GM19351 (cell line): Measurements from ENCODE around the gene PRKAR1B.

Experiments used
- ATAC-seq: cut with Tn5 transposase; IDR thresholded peaks from one replicate; pipeline ENCODE4 v1.9.1; 2021; ENCODE audit warnings: mild to moderate bottlenecking, moderate library complexity; ENCODE audit not compliant: unreplicated experiment

PRKAR1B gene

DNA sequence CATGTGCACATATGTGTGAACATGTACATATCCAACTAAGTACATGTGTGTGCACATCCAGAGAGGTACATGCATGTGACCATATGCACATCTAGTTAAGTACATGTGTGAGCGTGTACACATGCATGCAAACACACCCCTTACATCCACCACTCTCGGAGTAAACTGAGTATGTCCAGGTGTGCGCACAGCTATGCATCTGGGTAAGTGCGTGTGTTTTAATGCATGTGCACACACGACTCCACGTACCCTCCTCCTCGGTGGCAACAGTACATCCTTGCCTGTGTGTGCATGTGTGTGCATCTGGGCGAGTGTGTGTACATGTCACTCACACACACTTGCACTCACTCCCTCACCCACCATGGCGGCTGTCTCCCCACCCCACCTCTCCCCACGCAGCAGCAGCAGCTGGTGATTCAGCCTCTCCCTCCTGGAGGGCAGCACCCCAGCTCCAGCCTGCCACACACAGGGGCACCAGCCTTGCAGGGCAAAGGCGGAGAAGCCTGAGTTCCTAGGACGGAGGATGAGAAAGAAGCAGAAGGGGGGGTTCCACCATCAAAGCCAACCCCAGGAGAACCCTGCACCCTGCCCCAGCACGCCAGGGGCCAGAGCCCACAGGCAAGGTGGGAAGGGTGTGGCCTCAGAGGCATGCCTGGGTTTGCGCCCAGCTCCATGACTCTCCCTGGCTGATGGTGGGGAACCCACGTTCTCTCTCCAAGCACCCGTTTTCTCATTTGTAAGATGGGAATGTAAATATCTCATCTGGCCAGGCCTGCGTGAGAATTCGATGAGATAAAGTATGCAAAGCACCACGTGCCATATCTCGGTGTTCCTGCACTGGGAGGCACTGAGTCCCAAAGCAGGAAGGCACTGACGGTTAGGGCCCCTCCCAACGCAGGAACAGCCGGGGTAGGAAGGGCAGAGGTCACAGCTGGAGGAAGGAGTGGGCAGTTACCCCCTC is 28.3 kb downstream of the PRKAR1B start:
- no peak for ATAC-seq

DNA sequence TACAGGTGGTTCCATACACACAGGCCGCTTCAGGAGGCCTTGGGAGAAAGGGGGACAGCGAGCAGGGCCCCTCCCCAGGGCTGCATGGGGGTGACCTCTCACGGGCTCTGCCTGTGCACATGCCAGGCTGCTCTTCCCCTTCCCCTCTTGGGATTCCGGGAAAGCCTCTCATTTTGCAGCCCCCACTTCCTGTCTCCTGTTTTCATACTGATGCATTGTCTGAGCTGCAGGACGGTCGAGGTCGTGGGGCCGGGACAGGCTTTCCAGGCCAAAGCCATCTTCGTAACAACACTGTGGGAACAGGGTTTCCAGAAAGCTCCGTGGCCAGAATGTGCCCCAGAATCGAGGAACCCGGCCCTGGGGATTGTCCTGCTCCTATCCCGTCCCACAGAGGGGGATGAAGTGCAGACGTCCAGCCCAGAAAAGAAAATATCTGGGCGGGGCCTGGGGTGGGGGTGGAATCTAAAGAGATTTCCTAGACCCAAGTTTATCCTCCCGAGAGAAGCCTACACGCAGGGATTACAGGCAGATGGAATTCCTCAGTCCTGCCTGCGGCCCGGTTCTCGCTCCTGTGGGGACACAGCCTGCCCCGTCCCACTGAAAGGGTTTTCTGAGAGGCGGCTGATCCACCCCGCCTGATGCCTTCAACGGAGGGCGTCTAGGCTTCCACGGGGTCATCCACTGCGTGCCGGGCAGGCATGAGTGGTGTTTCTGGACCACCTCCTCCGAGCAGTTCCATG is 30.1 kb downstream of the PRKAR1B start:
- no peak for ATAC-seq

DNA sequence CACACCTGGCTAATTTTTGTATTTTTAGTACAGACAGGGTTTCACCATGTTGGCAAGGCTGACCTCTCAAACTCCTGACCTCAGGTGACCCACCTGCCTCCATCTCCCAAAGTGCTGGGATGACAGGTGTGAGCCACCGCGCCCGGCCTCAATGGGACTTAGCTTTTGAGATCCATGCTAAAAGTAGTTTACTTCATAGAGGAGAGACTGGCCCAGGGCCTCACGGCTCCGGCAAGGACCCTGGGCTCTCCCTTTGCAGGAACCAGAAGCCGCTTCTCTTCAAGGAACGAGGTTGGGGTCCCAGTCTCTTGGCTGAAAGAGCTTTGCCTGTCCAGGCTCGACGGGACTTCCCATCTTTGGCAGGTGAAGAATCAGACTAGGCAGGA is 30.7 kb downstream of the PRKAR1B start:
- ATAC-seq, result no peak

DNA sequence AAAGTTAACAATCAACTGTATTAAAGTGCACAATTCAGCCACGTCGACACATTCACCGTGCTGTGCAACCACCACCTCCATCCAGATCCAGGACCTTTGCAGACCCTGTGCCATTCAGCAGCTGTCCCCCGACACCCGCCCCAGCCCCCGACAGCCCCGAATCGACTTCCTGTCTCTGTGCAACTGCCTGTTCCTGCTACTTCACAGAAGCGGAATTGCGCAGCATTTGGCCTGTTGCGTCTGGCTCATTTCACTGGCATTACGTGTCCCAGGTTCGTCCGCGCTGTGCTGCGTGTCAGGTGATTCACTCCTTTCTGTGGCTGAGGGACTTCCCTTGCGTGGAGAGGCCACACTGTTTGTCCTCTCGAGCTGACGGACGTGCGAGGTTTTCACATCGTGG is 33.8 kb downstream of the PRKAR1B start:
- ATAC-seq, result no peak

DNA sequence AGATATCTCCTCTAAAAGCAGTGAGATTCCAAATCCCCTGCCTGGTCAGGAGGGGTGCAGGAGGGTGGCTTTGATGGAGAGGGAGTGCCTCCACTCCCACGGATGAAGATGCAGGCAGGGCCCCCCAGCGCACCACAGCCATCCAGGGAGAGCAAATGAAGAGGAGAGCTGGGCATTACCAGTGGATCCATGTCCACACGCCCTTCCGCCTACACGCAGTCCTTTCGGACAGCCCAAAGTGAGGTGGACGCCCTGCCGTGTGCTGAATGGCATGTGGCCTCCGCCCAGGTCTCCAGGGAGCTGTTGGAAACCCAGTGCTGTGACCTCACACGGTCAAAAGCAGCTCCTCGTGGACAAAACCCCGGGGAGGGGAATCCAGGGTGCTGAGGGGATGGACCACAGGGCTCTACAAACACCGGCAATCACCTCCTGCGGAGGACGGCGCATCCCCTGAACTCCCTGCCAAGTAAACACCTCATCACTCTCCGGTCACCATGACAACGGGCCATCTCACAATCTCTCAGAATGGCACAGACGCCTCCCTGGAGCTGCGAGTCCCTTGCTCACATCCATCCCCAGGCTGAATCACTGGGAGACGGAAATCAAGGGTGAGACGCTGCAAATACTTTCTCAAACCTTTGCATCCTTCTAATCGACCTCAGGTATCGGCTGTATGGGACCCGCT is 35.6 kb downstream of the PRKAR1B start:
- no peak for ATAC-seq

DNA sequence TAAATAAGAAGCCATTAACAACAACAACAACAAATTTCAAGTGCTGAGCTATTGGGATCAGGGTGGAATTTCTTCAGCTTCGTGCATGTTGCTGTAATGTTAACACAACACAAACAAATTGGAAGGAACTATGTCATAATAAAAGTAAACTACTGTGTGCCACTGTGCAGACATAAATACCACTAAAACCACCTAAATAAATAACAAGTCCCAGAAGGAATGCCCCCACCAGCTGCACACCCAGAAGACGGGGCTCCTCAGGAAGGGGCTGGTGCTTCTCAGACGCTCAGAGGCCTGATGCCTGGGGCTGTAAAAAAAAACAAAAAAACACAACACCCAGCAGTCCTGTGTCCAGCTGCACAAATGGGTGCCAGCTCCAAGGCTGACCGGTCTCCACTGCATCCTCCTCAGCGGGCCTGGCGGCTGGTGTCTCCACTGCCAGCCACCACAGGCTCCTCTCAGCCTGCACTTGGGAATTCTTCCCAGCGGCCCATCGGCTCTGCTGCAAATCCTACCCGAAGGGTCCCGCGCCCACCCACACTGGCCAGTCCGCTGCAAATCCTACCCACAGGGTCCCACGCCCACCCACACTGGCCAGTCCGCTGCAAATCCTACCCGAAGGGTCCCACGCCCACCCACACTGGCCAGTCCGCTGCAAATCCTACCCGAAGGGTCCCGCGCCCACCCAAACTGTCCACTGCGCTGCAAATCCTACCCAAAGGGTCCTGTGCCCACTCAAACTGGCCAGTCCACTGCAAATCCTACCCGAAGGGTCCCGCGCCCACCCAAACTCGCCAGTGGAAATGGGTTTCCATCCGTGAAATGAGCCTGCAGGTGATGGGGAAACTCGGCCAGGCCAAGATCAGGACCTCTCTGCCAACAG is 36.4 kb downstream of the PRKAR1B start:
- no peak for ATAC-seq

DNA sequence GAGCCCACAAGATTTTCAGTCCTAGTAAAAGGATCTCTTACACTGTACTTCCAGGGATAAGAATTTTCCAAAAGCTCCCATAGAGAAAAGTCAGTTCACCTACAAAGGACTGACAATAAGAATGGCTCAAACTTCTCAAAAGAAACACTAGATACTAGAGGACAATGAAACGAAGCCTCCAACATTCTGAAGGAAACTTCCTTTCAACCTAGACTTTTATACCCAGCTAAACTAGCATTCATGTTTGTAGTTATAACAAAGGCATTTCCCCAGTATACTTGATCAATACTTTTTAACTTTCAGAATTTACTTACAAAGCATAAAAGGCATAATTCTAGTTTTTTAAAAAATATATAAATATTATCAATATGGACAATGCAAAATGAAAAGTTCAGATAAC is 41.5 kb downstream of the PRKAR1B start:
- no peak for ATAC-seq

DNA sequence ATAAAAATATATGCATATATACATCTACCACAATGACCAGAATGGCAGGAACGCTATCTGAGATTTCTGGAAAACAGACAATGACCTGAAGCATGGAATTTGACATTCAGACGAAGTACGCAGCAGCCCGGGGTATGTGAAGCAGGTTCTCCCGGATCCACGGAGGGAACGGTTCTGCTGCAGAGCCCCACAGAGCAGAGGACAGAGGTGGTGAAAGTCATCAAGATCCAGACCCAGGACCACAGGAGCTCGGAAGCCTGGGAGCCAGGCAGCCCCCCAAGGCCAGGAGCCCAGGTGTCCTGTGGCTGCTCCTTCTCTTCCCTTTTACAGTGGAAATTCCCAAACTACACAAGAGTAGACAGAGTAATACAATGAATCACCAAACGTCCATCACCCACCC is 42.7 kb downstream of the PRKAR1B start:
- ATAC-seq, result no peak

DNA sequence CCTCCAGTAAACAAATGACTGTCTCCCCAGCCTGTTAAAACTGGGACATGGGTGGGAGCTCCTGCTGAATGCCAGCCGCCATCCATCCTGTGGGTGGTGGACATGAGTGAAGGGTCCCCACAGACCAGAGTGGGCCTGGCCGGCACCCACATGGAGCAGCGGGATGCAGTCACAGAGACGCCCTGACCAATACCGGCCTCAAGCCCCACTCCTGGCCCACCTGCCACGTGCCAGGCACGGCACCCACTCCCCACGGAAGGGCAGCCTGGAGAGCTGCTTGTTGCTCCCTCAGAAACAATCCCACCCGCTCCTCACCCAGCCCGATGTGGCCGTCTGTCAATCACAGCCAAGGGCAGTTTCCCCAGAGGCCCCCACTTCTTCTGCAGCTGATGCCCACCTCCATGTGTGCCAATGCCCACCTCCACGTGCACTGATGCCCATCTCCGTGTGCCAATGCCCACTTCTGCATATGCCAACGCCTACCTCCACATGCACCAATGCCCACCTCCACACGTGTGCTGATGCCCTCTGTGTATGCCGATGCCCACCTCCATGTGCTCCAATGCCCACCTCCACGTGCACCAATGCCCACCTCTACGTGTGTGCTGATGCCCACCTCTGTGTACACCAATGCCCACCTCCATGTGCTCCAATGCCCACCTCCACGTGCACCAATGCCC is 43.4 kb downstream of the PRKAR1B start:
- no peak for ATAC-seq

DNA sequence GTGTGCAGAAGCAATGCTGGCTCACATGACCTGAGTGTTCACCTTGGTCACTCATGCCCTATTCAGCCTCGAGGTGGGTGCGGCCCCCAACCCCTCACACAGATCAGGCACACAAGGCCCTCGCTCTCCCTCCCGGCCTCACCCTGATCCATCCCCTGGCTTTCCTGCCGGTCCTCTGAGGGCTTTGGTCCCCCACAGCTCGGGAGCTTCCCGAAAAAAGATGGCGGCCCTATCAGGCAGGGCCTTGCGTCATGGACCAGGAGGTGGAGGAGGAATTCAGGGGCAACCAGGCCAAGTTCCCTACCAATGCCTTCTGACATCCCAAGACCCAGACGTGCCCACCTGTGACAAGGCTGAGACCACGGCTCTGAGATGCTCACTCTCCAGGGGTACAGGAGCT is 44.3 kb downstream of the PRKAR1B start:
- no peak for ATAC-seq

DNA sequence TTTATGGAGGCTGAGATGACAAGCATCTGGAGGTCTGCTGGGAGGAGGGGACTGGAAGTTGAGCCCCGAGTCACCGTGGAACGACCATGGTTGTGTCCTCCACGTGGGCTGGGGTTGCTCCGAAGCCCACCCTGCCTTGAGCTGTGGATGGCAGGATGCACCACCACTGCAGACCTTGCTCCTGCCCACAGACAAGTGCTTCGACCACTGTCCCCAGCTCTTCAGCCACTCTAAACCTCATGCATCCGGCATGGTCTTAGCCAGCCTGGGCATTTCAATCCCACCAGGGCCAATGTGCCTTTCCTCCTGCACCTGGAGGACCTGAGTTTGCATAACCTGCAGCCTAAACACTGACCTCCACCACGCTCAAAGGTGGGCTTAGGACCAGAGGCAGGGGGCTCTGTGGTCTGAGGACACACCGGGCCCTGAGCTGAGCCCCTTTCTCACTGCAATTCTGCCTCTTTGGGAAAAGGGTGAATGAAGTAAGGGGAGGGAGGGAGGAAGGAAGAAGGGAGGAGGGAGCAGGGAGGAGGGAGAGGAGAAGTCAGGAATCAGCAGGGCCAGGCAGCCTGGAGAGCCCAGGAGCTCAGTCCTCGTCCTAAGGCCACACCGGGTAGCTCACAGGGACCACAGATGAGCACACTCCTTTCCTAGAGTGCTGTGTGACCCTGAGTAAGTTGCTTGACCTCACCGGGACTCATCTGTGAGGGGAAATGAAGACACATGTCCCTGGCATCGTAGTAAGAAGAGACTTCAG is 45.4 kb downstream of the PRKAR1B start:
- ATAC-seq, result no peak

DNA sequence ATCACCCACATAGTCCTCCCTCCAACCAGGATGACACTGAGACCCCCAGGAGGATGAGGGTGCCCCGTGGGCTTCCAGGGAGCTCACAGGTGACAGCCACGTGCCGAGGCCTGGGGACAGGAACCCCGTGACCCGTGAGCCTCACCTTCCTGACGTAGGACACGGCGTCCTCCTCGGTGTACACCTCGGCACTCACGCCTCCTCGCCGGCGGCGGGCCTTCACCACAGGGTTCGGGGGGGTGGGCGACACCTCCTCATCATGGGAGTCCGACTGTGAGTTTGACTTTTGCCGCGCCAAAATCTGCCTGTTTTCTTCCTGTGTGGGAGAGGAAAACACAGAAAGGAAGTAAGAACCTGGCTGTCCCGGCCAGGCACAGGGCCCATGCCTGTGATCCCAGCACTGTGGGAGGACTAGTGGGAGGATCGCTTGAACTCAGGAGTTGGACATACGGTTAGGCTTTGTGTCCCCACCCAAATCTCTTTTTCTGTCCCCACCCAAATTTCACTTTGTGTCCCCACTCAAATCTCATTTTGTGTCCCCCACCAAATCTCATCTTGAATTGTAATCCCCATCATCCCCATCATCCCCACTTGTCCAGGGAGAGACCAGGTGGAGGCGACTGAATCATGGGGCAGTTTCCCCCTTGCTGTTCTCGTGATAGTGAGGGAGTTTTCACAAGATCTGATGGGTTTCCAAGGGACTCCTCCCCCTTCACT is 46.5 kb downstream of the PRKAR1B start:
- no peak for ATAC-seq

DNA sequence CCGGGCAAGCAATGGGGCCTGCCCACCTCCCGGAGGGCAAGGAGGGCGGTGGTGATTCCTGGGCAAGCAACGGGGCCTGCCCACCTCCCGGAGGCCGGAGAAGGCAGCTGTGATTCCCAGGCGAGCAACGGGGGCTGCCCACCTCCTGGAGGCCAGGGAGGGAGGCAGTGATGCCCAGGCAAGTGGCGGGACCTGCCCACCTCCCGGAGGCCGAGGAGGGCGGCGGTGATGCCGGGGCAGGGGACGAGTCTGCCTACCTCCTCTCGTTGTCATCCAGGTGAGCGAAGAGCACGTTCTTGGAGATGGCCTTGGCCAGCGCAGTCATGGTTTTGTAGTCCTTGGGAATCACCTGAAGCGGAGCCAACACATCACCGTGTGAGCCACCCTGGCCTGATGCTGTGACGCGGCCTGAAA is 50.1 kb downstream of the PRKAR1B start:
- ATAC-seq, result no peak

DNA sequence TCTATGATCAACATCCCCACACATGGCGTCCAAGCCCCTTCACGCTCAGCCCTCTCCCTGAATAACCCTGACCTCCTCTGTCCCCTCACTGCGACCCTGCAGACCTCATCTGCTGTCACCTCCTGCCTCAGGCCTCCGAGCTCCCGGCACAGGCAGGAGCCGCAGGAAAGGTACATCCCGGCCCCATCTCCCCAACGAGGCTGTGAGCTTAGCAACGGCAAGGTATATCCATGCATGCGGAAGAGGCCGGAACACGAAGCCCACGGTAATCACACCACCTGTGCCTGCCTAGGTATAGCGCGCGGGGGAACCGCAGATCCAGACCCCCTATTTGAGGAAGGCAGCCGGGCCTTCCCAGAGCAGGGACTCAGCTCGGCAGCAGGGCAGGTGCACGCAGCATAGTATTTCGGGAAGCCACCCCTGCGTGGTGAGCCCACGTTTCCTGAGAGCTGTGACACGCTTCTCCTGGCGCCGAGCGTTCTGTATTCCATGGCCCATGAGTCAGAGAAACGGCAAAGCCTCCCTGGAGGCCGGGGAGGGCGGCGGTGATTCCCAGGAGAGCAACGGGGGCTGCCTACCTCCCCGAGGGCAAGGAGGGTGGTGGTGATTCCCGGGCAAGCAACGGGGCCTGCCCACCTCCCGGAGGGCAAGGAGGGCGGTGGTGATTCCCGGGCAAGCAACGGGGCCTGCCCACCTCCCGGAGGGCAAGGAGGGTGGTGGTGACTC is 50.7 kb downstream of the PRKAR1B start:
- no peak for ATAC-seq

DNA sequence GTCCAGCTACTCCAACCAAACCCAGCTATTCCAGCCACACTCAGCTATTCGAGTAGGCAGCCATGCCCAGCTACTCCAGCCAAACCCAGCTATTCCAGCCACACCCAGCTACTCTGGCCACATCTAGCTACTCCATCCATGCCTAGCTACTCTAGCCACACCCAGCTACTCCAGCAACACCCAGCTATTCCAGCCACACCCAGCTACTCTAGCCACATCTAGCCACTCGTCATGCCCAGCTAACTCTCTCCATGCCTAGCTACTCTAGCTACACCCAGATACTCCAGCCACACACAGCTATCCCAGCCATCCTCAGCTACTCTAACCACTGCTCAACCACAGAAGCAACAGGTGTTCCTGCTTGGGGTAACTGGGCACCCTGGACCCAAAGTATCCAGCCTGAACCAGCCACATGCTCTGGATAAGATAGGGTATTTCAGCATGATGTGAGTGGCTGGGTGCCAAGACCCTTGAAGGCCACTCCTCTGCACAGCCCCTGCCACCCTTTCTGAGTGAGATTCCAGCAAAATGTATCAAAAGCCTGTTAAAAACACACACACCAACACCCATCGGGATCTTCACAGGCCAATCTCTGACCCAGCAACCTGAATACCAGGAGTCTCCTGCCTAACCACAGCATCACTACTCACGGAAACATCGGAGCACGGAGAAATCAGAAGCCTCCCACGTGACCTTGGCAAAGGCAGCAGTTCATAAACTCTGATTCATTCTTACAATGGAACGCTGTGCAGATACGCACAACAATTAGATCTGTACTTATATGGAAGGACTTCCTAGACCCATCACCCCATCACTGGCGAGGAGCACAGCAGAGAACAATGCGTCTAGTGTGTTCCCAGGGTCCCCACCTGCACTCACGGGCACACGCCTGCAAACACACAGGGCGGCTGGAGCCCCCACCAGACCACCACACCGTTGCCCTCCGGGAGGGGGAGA is 52.3 kb downstream of the PRKAR1B start:
- no peak for ATAC-seq

DNA sequence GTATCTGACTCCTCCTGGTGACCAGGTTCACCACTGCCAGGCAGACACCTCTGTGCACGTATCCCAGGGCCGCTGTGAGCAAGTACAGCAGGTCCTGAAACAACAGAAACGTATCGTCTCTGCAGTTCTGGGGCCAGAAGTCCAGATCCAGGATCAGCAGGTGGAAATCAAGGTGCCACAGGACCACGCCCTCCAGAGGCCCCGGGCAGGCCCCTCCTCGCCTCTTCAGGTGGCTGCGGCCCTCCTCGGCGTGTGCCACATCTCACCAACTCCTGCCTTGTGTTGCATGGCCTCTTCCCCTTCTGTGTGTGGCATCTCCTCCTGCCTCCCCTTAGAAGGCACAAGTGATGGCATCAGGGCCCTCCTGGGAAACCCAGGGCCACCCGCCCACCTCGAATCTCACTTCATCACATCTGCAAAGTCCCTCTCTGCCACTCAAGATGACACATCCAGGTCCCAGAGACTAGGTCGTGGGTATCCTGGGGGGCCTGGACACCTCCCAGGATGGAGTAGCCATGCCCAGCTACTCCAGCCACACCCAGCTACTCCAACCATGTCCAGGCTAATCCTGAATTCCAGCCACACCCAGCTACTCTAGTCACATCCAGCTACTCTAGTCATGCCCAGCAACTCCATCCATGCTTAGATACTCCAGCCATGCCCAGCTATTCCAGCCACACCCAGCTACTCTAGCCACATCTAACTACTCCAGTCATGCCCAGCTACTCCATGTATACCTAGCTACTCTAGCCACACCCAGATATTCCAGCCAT is 53.2 kb downstream of the PRKAR1B start:
- ATAC-seq, result no peak
